Bronchial epithelial cell (primary cell): ENCODE data around the gene ANKRD49. TPM values are rescaled to one million over a fixed set of nuclear protein-coding genes. Genes with fewer than 3 reads are reported as not detected.
"Not testable (repeated sequence)": the region's sequence is repeated elsewhere in the genome, so short reads cannot be mapped to it uniquely, and the experiment has no call there.

Experiments used
- DNase-seq: peaks from one replicate; pipeline ENCODE4 v3.0.0-alpha.2; 2010; ENCODE audit warnings: low read depth
- FAIRE-seq: peaks from 2 replicates; lab custom pipeline; 2011; peaks lifted over from hg19 to GRCh38; lab: Jason Lieb, UNC
- H3K27me3 ChIP-seq: 2 replicates; pipeline ENCODE4 v1.5.1; 2011; ENCODE audit warnings: low read length; ENCODE audit not compliant: control insufficient read depth, insufficient read depth
- H3K36me3 ChIP-seq: 2 replicates; pipeline ENCODE4 v1.5.1; 2011; ENCODE audit warnings: low read length; ENCODE audit not compliant: control insufficient read depth, insufficient read depth
- H3K4me3 ChIP-seq: 2 replicates; pipeline ENCODE4 v1.5.1; 2011; ENCODE audit warnings: mild to moderate bottlenecking, low read depth, low read length, control low read depth
- CTCF ChIP-seq: IDR thresholded peaks from 2 replicates; pipeline ENCODE4 v1.5.1; 2011; ENCODE audit warnings: mild to moderate bottlenecking, moderate library complexity, low read length, control low read depth, inconsistent platforms; ENCODE audit not compliant: insufficient read depth, severe bottlenecking
- total RNA-seq: library from RNA; depleted of rRNA; stranded (reverse); fragments of >200 nt; gene quantifications from 2 replicates; pipeline ENCODE4 v1.2.1, GENCODE V29; 2014

ANKRD49 gene
- total RNA-seq, 1 donor from 2014 or later: 17.1 TPM

GRCh38 chr11:94486068-94486467 is 7.7 kb upstream of the ANKRD49 start:
- FAIRE-seq (no peak), DNase-seq (no peak)
- H3K36me3 ChIP-seq: peaks cover 2% of the 10 kb centered on the region
- no peak for TF ChIP-seq CTCF
- H3K27me3 ChIP-seq: no peaks in the 10 kb centered on the region
- H3K4me3 ChIP-seq: no peak overlapping the region

- Histone ChIP-seq H3K36me3 (peaks cover 5% of the 10 kb centered on the region), H3K27me3 (no peaks in the 10 kb centered on the region), H3K4me3 (peak overlapping the region; percentile 80)
- TF ChIP-seq CTCF: no peak
- DNase-seq (no peak), FAIRE-seq (no peak)
Observed at GRCh38 chr11:94494126-94494680, 419 bp downstream of the ANKRD49 start.

GRCh38 chr11:94500181-94500580 is 6.4 kb downstream of the ANKRD49 start:
- no peak for TF ChIP-seq CTCF
- DNase-seq: no peak
- H3K36me3 ChIP-seq: peaks cover 7% of the 10 kb centered on the region
- peak; percentile 18 for FAIRE-seq
- no peak overlapping the region for H3K4me3 ChIP-seq
- no peaks in the 10 kb centered on the region for H3K27me3 ChIP-seq

- no peak for DNase-seq
- no peak for FAIRE-seq
- H3K4me3 ChIP-seq: no peak overlapping the region
- no peaks in the 10 kb centered on the region for H3K27me3 ChIP-seq
- no peak for TF ChIP-seq CTCF
- peaks cover 7% of the 10 kb centered on the region for H3K36me3 ChIP-seq
Observed at GRCh38 chr11:94501522-94501921, 7.7 kb downstream of the ANKRD49 start.

GRCh38 chr11:94504689-94505293 is 11.0 kb downstream of the ANKRD49 start:
- DNase-seq (peak; percentile 69), FAIRE-seq (no peak)
- Histone ChIP-seq H3K36me3 (peaks cover 2% of the 10 kb centered on the region), H3K4me3 (no peak overlapping the region), H3K27me3 (no peaks in the 10 kb centered on the region)
- peak; percentile 40 for TF ChIP-seq CTCF

GRCh38 chr11:94506513-94506912 is 12.7 kb downstream of the ANKRD49 start:
- not testable (repeated sequence) for DNase-seq, H3K4me3 ChIP-seq, H3K27me3 ChIP-seq, H3K36me3 ChIP-seq, FAIRE-seq
